Neural cell (in vitro differentiated cells): ENCODE data around the gene GRIN3B.

ENCODE experiments used
- EP300 ChIP-seq: fragments of 450-650 bp; conservative IDR thresholded peaks from 2 replicates; pipeline ENCODE4 v1.6.1; 2014; ENCODE audit warnings: antibody characterized with exemption, mild to moderate bottlenecking, moderate library complexity; ENCODE audit not compliant: poor library complexity, severe bottlenecking
- EZH2 ChIP-seq: fragments of 200-600, 300-800 bp; shearing (Covaris generic), sonication (generic); IDR thresholded peaks from 2 replicates; pipeline ENCODE4 v1.6.1; 2014; ENCODE audit warnings: antibody characterized with exemption, low read length, borderline replicate concordance, mild to moderate bottlenecking; ENCODE audit not compliant: insufficient read depth, poor library complexity, severe bottlenecking
- POLR2AphosphoS5 ChIP-seq: IDR thresholded peaks from 2 replicates; pipeline ENCODE4 v1.6.1; 2012
- REST ChIP-seq: IDR thresholded peaks from 2 replicates; pipeline ENCODE4 v1.6.1; 2012; ENCODE audit warnings: borderline replicate concordance
- SMC3 ChIP-seq: fragments of 450-650 bp; conservative IDR thresholded peaks from 2 replicates; pipeline ENCODE4 v1.6.1; 2014; ENCODE audit warnings: antibody characterized with exemption, mild to moderate bottlenecking, moderate library complexity; ENCODE audit not compliant: poor library complexity
- TF ChIP-seq, protein P1 (sequence below): fragments of 450-650 bp; IDR thresholded peaks from 2 replicates; pipeline ENCODE4 v1.5.1; 2014; ENCODE audit warnings: antibody characterized with exemption, mild to moderate bottlenecking, moderate library complexity; ENCODE audit not compliant: poor library complexity, severe bottlenecking

- TF ChIP-seq EZH2 = no peak
- TF ChIP-seq, protein P1, sequence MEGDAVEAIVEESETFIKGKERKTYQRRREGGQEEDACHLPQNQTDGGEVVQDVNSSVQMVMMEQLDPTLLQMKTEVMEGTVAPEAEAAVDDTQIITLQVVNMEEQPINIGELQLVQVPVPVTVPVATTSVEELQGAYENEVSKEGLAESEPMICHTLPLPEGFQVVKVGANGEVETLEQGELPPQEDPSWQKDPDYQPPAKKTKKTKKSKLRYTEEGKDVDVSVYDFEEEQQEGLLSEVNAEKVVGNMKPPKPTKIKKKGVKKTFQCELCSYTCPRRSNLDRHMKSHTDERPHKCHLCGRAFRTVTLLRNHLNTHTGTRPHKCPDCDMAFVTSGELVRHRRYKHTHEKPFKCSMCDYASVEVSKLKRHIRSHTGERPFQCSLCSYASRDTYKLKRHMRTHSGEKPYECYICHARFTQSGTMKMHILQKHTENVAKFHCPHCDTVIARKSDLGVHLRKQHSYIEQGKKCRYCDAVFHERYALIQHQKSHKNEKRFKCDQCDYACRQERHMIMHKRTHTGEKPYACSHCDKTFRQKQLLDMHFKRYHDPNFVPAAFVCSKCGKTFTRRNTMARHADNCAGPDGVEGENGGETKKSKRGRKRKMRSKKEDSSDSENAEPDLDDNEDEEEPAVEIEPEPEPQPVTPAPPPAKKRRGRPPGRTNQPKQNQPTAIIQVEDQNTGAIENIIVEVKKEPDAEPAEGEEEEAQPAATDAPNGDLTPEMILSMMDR = no peak
- no peak for TF ChIP-seq REST
- TF ChIP-seq EP300 = no peak
- no peak for TF ChIP-seq POLR2AphosphoS5
- no peak for TF ChIP-seq SMC3
These were observed 5.0 kb upstream of the GRIN3B start for GRCh38 chr19:995051-995827.
